HG03521 (cell line): ENCODE data around the gene ZEB2.

Source experiments
- ATAC-seq: cut with Tn5 transposase; IDR thresholded peaks from one replicate; pipeline ENCODE4 v1.9.1; 2021; ENCODE audit warnings: mild to moderate bottlenecking, moderate library complexity; ENCODE audit not compliant: unreplicated experiment

Gene ZEB2

DNA sequence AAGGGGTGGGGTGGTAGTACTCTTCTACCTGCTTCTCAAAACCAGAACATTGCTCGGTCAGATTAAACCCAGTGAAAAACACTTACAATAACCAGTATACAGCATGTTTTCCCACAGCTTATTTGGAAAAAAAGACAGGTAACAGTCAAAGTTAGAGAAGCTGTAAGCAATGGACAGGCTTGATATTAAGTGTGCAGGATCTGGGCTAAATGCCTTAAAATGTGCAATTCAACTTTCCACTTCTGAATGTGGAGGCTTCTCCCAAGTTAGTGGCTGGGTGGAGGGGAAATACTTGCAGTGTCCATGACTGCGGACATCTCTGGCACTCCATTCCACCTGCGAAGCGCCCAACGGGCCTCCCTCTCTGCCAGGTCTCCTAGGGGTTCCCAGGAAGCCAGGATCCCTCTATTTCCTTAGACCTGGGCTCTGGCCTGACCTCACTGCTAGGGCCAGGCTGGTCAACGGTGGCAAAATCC is 5.3 kb downstream of the ZEB2 start:
- ATAC-seq, result no peak

DNA sequence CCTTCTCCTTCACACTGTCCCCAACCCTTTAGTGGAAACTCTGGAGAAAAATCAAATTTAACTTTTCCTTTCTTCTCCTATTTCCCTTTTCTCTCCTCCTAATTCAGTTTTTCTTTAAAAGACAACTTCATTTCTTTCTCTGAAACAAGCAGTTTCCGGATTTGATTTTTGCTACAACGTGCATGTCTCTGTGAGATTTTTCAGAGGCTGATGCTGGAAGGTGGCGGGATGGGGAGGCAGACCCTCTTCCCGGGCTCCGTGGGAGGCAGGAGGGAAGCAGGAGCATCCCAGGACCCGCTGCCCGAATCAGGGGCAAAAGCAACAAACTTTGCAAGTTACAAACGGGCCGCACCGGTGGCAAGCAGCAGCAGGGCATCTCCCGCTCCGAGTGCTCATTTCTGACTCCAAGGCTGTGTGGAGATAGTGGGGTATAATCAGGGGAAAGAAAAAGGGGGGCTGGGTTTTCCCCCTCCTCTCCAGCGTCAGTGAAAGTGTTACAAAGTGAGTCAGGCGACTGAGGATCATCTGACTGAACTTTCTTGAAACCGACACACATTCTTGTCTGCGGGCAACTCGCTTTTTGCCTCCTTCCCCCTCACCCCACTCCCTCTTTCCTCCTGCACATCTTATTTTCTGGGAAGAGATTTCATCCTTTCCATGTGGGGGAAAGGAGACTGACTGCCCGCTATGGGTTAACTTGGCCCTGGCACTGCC is 6.4 kb downstream of the ZEB2 start:
- ATAC-seq, result no peak

DNA sequence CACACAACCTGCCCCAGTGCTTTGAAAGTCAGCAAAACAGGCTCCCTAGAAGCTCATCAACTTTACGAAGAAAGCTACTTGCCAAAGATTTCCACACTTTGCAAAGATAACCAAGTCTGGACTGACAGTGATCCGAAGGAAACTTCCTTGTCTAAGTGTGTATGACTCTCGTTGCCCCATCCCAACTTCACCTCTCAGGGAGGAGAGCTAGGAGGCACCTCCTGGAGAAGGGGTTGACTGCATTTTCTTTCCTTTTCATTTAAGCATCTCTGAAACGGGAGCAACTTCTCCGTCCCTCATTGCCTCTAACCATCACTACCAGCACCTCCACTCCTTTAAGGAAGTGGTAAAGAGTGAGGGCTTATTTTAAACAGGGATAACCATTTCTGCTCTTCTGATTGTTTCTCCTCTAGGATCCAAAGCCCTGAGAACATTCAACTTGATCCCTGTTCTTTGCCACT is 7.0 kb downstream of the ZEB2 start:
- ATAC-seq, result no peak

DNA sequence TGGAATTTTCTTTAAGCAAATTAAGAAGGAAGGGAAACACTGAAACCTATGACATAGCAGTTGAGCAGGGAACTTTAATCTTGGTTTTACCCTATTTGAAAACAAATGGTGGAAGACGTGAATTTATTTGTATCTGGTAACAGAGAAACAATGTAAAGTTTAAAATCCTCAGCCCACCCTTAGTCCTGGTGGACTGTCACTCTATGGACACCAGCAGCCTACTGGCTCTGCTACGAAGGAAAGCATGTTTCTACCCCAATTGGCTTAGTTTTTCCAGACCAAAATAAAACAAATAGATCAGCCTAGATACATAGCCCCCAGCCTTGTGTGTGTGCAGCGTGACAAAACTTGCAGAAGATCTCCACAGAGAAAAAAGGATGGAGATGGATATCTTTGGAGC is 7.4 kb downstream of the ZEB2 start:
- no peak for ATAC-seq

DNA sequence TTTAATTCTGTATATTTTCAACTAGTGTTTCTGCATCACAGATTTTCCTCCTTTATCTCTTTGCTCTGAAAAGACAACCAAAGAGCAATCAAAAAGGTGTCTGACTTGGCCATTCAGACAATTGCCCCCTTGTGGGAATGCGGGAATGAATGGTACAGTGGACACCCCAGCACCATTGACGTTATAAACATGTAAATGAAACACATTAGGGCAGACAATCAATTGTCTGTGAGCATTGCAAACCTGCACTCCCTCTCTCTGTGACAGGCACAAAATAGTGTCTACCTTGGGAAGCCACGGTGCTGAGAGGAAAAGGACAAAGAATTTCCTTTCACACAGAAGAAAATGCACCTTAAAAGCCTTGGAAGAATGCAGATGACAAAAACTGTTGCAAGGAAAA is 8.0 kb downstream of the ZEB2 start:
- ATAC-seq, result no peak

DNA sequence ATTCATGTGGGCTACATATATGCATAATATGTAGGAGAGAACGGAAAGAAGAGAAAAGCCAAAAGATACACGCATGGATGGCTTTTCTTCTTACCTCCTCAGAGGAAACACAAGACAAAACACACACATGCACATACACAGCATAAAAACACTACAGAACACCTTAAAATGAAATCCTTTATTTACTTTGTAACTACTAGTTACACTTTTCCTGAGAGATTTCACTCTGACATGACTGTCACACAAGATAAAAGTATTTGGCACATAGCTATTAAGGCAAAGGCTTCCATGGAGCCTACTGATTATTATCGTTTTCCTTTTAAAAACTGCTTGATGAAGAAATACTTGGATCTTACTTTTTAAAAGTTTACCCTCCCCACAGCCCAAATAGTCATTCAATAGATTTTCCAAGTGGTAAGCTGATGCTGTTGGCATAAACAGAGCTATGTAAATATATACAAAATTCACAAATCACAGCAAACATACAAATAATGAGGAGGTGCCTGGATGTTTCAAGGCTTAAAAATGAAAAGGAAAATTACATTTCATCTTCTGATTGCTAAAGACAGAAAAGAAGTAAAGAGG is 8.6 kb downstream of the ZEB2 start:
- no peak for ATAC-seq

DNA sequence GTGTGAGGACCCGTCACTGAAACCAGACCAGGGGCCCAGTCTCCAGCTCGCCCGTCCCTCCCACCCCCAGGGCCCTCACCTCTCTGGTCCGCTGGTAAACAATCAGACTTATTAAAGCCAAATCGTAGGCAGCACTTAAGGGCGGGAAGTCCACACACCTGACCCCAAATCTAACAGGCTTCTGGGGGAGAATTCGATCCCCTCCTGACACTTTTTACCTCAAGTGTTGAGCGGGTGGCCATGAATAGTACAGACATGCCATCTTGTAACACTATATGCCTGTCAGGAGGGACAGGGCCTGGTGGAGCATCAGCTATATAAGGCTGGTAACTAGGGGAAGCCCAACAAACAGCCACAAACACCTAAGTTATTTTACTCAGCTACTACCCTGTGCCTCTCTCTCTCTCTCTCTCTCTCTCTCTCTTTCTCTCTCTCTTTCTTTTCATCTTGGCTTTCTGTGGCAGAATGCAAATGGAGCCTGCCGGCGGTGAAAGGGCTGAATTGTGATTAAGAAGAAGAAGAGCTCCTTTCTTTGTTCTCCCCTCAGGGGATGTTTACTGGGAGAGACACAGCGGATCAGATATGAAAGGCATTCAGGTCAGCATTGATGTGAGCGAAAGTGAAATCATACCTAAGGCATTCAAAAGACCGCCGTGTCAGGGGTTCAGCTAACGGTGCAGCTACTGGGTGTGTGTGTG is 9.5 kb downstream of the ZEB2 start:
- peak; percentile 78 for ATAC-seq

DNA sequence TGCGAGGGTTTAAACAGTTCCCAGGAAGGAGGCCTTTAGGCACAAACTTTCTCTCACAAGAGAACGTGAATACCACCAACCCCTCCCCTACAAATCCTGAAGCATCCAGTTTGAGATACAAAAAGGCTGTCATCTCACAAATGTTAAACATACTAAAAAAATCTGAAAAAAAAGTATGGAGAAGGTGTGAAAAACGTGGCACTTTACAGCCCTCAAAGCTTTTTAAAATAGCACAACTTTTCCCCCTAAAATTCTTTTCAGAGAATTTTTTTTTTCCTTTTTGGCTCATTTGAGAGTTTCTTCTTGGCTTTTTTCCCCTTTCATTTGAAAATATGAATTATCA is 10.1 kb downstream of the ZEB2 start:
- ATAC-seq, result no peak

DNA sequence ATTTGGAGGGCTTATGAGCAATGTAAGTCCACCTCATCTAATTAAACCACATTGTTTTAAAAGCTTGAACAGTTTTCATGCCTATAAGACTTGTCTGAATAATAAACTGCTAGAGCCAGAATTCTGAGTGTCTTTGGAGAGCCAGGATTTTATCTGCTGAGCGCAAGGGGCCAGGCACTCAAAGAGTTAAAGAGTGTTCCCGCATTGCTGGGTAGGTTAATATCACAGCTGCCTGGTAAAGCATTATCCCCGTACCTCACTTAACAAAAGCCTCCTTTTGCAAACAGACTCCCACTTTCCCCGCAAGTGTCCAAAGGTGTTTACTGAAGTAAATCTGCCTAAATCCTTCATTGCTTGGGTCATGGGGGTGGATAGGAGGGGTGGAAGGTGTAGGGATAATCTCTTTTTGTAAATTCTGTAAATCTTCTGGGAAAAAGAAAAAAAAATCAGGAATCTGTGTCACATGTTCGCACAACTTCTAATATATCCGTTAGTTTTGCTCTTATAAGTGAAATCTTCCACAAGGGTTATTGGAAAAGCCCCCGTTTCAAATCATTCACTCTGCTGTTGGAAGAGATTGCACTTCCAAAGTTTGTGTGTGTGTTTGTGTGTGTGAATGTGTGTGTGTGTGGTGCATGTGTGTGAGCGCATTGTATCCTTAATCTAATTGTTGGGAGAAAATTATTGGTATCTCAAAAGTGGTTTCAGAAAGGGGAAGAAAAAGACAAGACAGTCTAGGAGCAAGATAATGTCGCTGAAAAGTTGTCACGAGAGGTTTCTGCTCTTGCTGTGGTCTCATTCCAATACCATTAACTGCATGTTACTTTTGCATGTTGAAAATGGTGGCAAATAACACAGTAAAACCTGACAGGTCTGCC is 10.7 kb downstream of the ZEB2 start:
- ATAC-seq, result no peak

DNA sequence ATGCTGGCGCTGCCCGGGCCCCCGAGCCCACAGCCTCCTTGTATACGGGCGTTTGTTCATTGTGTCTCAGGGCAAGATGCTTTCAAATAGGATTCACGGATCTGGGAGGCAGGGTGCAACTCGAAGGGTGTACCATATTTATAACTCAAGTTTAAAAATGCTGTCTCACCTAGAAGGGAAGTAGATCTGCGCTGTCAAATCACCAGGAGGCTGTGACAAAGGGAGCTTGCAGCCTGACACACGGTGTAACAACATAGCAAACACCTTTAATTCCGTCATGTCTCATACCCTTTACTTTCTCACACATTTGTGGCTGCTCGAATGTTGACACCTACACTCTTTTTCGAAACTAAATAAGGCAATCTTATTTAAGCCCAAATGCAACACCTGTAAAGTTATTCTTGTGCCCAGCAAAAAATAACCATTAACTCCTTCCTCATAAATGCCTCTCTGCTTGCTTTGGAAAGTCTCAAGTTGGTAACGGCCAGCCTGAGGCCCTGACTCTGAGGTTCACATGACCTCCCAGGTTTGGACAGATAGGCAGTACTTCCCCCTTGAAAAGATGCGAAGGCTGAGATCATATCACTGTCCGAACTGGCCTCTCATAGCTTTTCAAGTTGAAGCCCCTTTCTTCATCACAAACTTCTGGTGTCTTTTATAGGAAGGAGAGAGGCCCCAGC is 11.6 kb downstream of the ZEB2 start:
- no peak for ATAC-seq

DNA sequence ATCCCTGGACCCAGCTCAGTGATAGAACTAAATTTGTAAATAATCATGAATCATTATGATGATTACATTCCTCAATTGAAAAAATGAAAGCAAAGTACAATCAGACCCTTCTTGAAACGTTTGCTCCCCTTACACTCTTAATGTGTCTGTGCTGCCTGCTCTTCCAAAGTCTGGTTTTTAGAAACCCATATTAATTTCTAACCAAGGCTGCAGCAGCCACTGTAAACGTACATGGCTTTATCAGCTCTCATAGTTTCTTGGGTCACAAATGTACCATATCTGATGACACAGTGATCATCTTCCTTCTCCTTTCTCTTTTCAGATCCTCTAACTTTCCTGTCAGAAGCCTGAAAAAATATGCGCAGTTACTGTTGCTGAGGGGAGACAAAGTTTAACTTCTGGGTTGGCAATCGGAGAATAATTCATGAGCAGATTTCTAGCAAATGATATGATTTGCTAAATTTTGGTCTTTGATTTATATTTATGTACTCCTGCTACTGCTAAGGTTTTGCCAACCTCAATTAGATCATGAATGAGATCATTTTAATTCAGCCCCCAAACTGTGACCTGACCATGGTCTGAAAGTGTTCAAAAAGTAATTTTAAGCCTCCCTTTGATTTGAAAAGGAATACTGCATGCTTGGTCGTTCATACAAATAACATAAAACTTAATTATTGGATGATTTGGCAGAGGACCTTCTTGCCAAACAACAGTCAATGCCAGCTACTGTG is 12.3 kb downstream of the ZEB2 start:
- no peak for ATAC-seq

DNA sequence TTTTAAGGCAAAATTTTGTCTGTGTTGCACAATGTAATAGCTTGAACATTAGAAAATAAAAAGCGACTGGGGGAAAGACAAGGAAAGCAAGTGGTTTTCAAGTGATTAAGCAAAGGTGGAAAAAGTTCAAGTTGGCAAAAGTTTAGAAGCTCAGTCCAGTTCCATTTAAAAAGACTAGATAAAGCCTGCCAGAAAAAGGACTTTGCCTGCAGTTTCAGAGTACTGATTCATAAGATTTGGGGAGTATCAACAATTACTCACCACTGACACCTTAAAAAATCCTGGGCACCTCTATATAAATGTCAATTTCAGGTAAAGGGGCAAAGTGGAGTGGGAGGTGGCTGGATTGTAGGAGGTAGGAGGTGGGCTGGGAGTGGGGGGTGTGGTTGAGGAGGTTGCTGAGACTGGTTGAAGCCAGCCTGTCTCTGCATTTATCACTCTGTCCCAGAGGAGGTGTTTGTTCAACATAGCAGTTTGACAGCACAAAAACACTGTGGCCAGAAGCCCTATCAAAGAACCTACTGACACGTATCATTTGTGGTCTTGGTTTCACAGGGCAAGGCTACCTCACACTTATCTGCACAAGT is 14.6 kb downstream of the ZEB2 start:
- ATAC-seq, result no peak

DNA sequence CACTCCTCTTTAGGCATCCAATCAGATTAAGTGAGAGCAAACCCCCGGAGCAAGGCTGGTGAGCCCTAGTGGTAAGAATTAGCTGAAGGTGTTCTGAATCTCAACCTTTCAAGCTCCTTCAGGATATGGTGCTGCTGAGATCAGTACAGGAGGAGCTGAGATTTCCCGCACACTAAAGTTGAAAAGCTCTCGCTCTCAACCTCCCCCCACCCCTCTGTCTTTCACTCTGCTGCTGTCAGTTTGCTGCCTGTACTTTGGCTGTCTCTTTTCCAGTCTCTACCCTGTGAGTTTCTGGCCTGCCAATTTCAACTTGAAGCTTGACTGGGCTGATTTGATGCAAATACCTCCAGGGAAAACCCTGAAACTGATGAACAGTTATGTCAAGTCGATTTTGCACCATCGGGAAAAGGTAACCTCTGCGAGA is 15.7 kb downstream of the ZEB2 start:
- no peak for ATAC-seq

DNA sequence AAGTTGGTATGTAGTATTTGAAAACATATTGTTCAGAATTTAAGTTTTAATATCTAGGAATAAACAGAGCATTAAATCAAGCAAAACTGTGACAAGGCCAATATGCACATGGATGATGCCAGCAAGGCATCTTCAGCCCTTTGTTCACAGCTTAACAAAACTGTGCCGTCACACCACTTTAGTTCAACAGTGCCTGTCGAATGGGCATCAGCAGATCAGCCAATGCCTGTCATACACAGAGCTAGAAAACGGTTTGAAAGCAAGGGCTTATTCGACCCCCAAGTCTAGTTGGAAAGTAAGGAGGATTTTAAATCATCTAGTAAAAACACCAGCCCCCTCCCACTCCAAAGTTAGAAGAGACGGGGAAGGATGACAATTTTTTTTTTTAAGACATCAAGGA is 16.7 kb downstream of the ZEB2 start:
- ATAC-seq, result no peak

DNA sequence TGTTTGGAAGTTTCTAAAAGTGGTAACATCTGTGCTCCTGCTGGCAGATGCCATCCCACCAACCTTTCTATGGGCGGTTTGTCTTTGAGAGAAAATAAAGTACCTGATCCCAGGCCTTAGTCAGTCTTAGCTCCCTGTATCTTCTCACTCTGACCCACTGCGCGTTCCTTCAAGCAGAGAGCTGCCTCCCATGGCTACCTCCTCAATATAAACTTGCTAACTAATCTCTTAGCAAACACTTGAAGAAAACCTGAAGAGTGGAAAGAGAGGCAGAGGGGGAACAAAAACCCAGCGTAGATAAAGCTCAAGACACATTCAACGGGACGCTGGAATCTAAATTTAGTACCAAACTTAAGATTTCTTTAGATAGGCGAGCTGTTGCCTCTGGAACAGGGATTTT is 17.6 kb downstream of the ZEB2 start:
- no peak for ATAC-seq

DNA sequence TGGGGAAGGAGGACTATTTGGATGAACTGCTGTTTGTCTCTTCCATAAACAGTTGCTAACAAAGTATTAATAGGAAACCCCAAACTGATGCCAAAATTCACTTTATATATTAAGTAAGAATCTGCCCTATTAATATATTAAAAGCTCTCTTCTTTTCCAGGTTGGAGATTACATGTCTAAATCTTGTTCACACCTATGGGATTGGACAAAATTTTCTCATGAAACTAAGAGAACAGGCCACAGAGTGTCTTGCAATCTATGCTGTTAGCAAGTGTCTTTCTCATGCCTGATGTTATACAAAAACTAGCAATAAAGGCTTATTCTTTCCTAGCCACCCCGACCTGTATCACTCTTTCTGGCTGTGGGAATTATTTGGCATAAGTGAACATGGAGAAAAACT is 18.3 kb downstream of the ZEB2 start:
- ATAC-seq, result no peak

DNA sequence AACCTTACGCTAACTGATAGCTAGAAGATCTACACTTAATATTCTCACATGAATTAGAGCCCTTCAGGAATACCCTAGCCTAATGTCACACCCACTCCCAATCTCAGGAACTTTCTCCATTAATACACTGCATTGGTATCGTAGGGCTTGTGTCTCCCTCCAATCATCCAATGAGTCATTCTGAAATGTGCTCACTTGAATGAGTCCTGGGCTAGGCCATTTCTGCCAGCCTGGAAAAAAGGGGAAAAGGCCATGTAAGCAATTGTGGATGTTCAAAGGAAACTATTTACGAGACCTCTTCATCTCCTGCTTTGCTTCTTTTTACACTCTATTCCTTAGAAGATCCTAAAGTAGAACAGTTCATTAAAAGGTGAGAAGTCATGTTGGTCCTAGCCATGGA is 18.8 kb downstream of the ZEB2 start:
- ATAC-seq, result no peak

DNA sequence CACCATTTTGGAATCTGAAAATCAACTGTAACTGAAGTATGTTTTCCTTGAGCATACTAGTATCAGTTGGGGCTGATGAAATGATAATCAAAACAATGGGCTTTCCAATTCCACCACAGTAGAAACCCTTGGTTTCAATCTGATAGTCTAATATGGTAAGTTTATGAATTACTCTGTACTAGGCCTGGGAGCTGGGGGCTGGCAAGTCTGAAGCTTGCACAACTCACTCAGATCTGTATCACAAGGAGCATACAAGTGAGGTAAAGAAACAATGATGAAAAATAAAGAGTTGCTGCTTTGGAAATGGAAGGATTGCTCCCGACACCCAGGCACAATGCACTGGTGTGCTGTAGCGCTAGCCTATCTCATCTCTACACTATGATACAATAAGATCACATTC is 19.4 kb downstream of the ZEB2 start:
- no peak for ATAC-seq

DNA sequence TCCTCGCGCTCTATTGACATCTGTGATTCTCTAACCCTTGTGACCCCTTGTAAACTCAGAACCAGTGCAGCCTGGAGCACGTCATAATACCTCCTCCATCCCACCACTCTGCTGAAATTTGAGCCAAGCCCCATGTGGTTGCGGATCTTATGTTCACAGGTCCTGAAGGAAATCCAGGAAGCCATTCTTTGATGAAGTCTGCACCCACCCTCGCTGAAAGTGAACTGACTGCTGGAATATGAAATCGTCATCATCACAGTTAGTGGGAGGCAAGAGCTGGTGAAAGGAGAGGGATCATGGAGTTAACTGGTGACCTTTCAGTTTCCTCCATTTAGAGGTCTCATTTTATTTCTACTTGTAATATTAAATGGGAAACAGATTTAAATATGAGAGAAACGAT is 21.6 kb downstream of the ZEB2 start:
- no peak for ATAC-seq
